Activated naive CD8-positive, alpha-beta T cell (primary cell): ENCODE data around the gene CES5A.
"Not testable (repeated sequence)": the region's sequence is repeated elsewhere in the genome, so short reads cannot be mapped to it uniquely, and the experiment has no call there.

ENCODE experiments used
- H3K27ac Mint-ChIP-seq: one replicate; pipeline ENCODE4 v1.8.0; 2021; ENCODE audit warnings: mixed read lengths
- H3K27me3 Mint-ChIP-seq: one replicate; pipeline ENCODE4 v1.8.0; 2021; ENCODE audit warnings: mixed read lengths
- H3K36me3 Mint-ChIP-seq: one replicate; pipeline ENCODE4 v1.8.0; 2021; ENCODE audit warnings: mixed read lengths
- H3K4me1 Mint-ChIP-seq: one replicate; pipeline ENCODE4 v1.8.0; 2021; ENCODE audit warnings: low read depth, mixed read lengths
- H3K4me3 Mint-ChIP-seq: one replicate; pipeline ENCODE4 v1.8.0; 2021; ENCODE audit warnings: mild to moderate bottlenecking, mixed read lengths
- H3K9me3 Mint-ChIP-seq: one replicate; pipeline ENCODE4 v1.8.0; 2021; ENCODE audit warnings: low read depth, mixed read lengths

Gene CES5A

GRCh38 chr16:55828680-55829079 is 46.5 kb downstream of the CES5A start:
- Mint-ChIP-seq H3K4me3 (no peak overlapping the region), H3K27ac (no peak overlapping the region), H3K4me1 (no peaks in the 10 kb centered on the region), H3K36me3 (no peaks in the 10 kb centered on the region), H3K9me3 (no peaks in the 10 kb centered on the region), H3K27me3 (peaks cover 11% of the 10 kb centered on the region)

- H3K9me3 Mint-ChIP-seq, result no peaks in the 10 kb centered on the region
- no peak overlapping the region for H3K27ac Mint-ChIP-seq
Observed at GRCh38 chr16:55825115-55825728, 50.0 kb downstream of the CES5A start.

GRCh38 chr16:55824473-55825000 is 50.6 kb downstream of the CES5A start:
- Mint-ChIP-seq H3K4me3 (no peak overlapping the region), H3K36me3 (no peaks in the 10 kb centered on the region), H3K9me3 (no peaks in the 10 kb centered on the region), H3K27ac (no peak overlapping the region), H3K27me3 (peaks cover 16% of the 10 kb centered on the region), H3K4me1 (no peaks in the 10 kb centered on the region)

More at GRCh38 chr16:55825115-55825728, 50.0 kb downstream of the CES5A start:
- H3K4me1 Mint-ChIP-seq, result no peaks in the 10 kb centered on the region
- H3K36me3 Mint-ChIP-seq, result no peaks in the 10 kb centered on the region
- H3K4me3 Mint-ChIP-seq, result no peak overlapping the region
- H3K27me3 Mint-ChIP-seq, result peaks cover 16% of the 10 kb centered on the region

GRCh38 chr16:55822280-55822810 is 52.8 kb downstream of the CES5A start:
- Mint-ChIP-seq H3K27me3 (peaks cover 21% of the 10 kb centered on the region), H3K4me1 (no peaks in the 10 kb centered on the region), H3K9me3 (no peaks in the 10 kb centered on the region), H3K4me3 (no peak overlapping the region), H3K36me3 (no peaks in the 10 kb centered on the region), H3K27ac (no peak overlapping the region)

GRCh38 chr16:55821210-55821609 is 54.0 kb downstream of the CES5A start:
- Mint-ChIP-seq H3K4me3 (no peak overlapping the region), H3K27me3 (peaks cover 23% of the 10 kb centered on the region), H3K27ac (no peak overlapping the region), H3K36me3 (no peaks in the 10 kb centered on the region), H3K4me1 (no peaks in the 10 kb centered on the region), H3K9me3 (no peaks in the 10 kb centered on the region)

- Mint-ChIP-seq H3K27me3 (peaks cover 23% of the 10 kb centered on the region), H3K4me3 (no peak overlapping the region), H3K27ac (no peak overlapping the region)
Observed at GRCh38 chr16:55820615-55821014, 54.6 kb downstream of the CES5A start.

GRCh38 chr16:55817236-55817912 is 57.8 kb downstream of the CES5A start:
- Mint-ChIP-seq H3K4me3 (no peak overlapping the region), H3K4me1 (no peaks in the 10 kb centered on the region), H3K27ac (no peak overlapping the region), H3K9me3 (no peaks in the 10 kb centered on the region), H3K27me3 (peaks cover 23% of the 10 kb centered on the region), H3K36me3 (no peaks in the 10 kb centered on the region)

More at GRCh38 chr16:55820615-55821014, 54.6 kb downstream of the CES5A start:
- H3K9me3 Mint-ChIP-seq, result no peaks in the 10 kb centered on the region
- H3K4me1 Mint-ChIP-seq, result no peaks in the 10 kb centered on the region
- H3K36me3 Mint-ChIP-seq, result no peaks in the 10 kb centered on the region

GRCh38 chr16:55816222-55816621 is 59.0 kb downstream of the CES5A start:
- peaks cover 23% of the 10 kb centered on the region for H3K27me3 Mint-ChIP-seq

GRCh38 chr16:55815320-55815719 is 59.9 kb downstream of the CES5A start:
- H3K27me3 Mint-ChIP-seq, result peaks cover 24% of the 10 kb centered on the region
- H3K4me3 Mint-ChIP-seq, result no peak overlapping the region
- H3K27ac Mint-ChIP-seq, result no peak overlapping the region
- H3K36me3 Mint-ChIP-seq, result no peaks in the 10 kb centered on the region
- no peaks in the 10 kb centered on the region for H3K9me3 Mint-ChIP-seq
- H3K4me1 Mint-ChIP-seq, result no peaks in the 10 kb centered on the region

More at GRCh38 chr16:55816222-55816621, 59.0 kb downstream of the CES5A start:
- not testable (repeated sequence) for H3K4me1 Mint-ChIP-seq, H3K36me3 Mint-ChIP-seq, H3K4me3 Mint-ChIP-seq, H3K27ac Mint-ChIP-seq, H3K9me3 Mint-ChIP-seq

- H3K36me3 Mint-ChIP-seq, result not testable (repeated sequence)
Observed at GRCh38 chr16:55814174-55814573, 61.0 kb downstream of the CES5A start.

GRCh38 chr16:55813730-55814129 is 61.4 kb downstream of the CES5A start:
- H3K4me3 Mint-ChIP-seq, H3K27ac Mint-ChIP-seq, H3K36me3 Mint-ChIP-seq, H3K4me1 Mint-ChIP-seq, H3K9me3 Mint-ChIP-seq: not testable (repeated sequence)
- peaks cover 29% of the 10 kb centered on the region for H3K27me3 Mint-ChIP-seq

More at GRCh38 chr16:55814174-55814573, 61.0 kb downstream of the CES5A start:
- not testable (repeated sequence) for H3K27ac Mint-ChIP-seq, H3K9me3 Mint-ChIP-seq, H3K4me3 Mint-ChIP-seq, H3K4me1 Mint-ChIP-seq
- H3K27me3 Mint-ChIP-seq, result peaks cover 29% of the 10 kb centered on the region

- Mint-ChIP-seq H3K4me3 (no peak overlapping the region), H3K27ac (no peak overlapping the region), H3K4me1 (no peaks in the 10 kb centered on the region), H3K36me3 (no peaks in the 10 kb centered on the region), H3K27me3 (peaks cover 29% of the 10 kb centered on the region), H3K9me3 (no peaks in the 10 kb centered on the region)
Observed at GRCh38 chr16:55812951-55813350, 62.2 kb downstream of the CES5A start.

- no peak overlapping the region for H3K27ac Mint-ChIP-seq
- H3K4me3 Mint-ChIP-seq, result no peak overlapping the region
- H3K36me3 Mint-ChIP-seq, result no peaks in the 10 kb centered on the region
- H3K27me3 Mint-ChIP-seq, result peaks cover 24% of the 10 kb centered on the region
- no peaks in the 10 kb centered on the region for H3K9me3 Mint-ChIP-seq
- H3K4me1 Mint-ChIP-seq, result no peaks in the 10 kb centered on the region
Observed at GRCh38 chr16:55811811-55812210, 63.4 kb downstream of the CES5A start.

- H3K4me3 Mint-ChIP-seq, result no peak overlapping the region
- no peaks in the 10 kb centered on the region for H3K4me1 Mint-ChIP-seq
- H3K27ac Mint-ChIP-seq, result no peak overlapping the region
- H3K36me3 Mint-ChIP-seq, result no peaks in the 10 kb centered on the region
- H3K9me3 Mint-ChIP-seq, result no peaks in the 10 kb centered on the region
- H3K27me3 Mint-ChIP-seq, result peaks cover 18% of the 10 kb centered on the region
Observed at GRCh38 chr16:55810451-55810961, 64.7 kb downstream of the CES5A start.

- Mint-ChIP-seq H3K4me3 (no peak overlapping the region), H3K27me3 (peaks cover 18% of the 10 kb centered on the region), H3K27ac (no peak overlapping the region), H3K9me3 (no peaks in the 10 kb centered on the region), H3K4me1 (no peaks in the 10 kb centered on the region), H3K36me3 (no peaks in the 10 kb centered on the region)
Observed at GRCh38 chr16:55809851-55810250, 65.3 kb downstream of the CES5A start.
